Lung (tissue), 12 donors: ENCODE data around the gene RECK. TPM values are rescaled to one million over a fixed set of nuclear protein-coding genes. Genes with fewer than 3 reads are reported as not detected.

Experiments
- ATAC-seq: fragments of 200-7000 bp; cut with Tn5 transposase; one replicate; pipeline ENCODE4 v1.9.1; 2020; ENCODE audit warnings: moderate number of reproducible peaks; ENCODE audit not compliant: insufficient read depth, low FRiP score
- DNase-seq, 3 donors: peaks; one replicate each; pipeline ENCODE4 v3.0.0-alpha.2; 2013 to 2017
- H3K27ac ChIP-seq, 2 donors: one replicate each; pipeline ENCODE4 v1.5.1; 2013; ENCODE audit warnings: mild to moderate bottlenecking in 2 of 2, moderate library complexity in 2 of 2, control low read depth in 1 of 2, inconsistent platforms in 1 of 2, low read depth in 1 of 2, low read length in 1 of 2
- H3K27me3 ChIP-seq, 3 donors: one replicate each; pipeline ENCODE4 v1.5.1; 2013; ENCODE audit warnings: low read length in 2 of 3; ENCODE audit not compliant: control insufficient read depth in 3 of 3, insufficient read depth in 3 of 3
- H3K36me3 ChIP-seq, 4 donors: one replicate each; pipeline ENCODE4 v1.5.1; 2013; ENCODE audit warnings: low read length in 4 of 4, mild to moderate bottlenecking in 1 of 4, moderate library complexity in 1 of 4; ENCODE audit not compliant: control insufficient read depth in 4 of 4, insufficient read depth in 4 of 4
- H3K4me1 ChIP-seq, 5 donors: one replicate each; pipeline ENCODE4 v1.5.1; 2013; ENCODE audit warnings: low read length in 5 of 5, mild to moderate bottlenecking in 2 of 5, moderate library complexity in 1 of 5; ENCODE audit not compliant: control insufficient read depth in 5 of 5, insufficient read depth in 5 of 5
- H3K4me3 ChIP-seq: one replicate; pipeline ENCODE4 v1.5.1; 2013; ENCODE audit warnings: mild to moderate bottlenecking, control low read depth, moderate library complexity
- H3K9ac ChIP-seq, 2 donors: one replicate each; pipeline ENCODE4 v1.5.1; 2013; ENCODE audit warnings: low read length in 2 of 2, control low read depth in 1 of 2; ENCODE audit not compliant: insufficient read depth in 1 of 2
- H3K9me3 ChIP-seq, 4 donors: one replicate each; pipeline ENCODE4 v1.5.1; 2013; ENCODE audit warnings: low read length in 3 of 4, mild to moderate bottlenecking in 1 of 4, moderate library complexity in 1 of 4; ENCODE audit not compliant: control insufficient read depth in 4 of 4, insufficient read depth in 3 of 4
- WGBS, 2 donors: extraction: QIAGEN DNeasy Blood & Tissue Kit; methylation state at CpG; one replicate each; pipeline ENCODE4 v1.1.7; 2013; 5-methylcytosine and 5-hydroxymethylcytosine counted together
- polyA plus RNA-seq, 2 donors: library from polyadenylated mRNA; stranded (reverse); fragments of 200-250 nt; gene quantifications; one replicate each; pipeline ENCODE4 v1.2.1, GENCODE V29; 2013
- total RNA-seq, 2 donors: library from RNA; depleted of rRNA in 1 of 2; stranded (reverse); fragments of >200 nt in 1 of 2; gene quantifications; one replicate each; pipeline ENCODE4 v1.2.1, GENCODE V29; 2014 to 2021
- TF ChIP-seq, protein P1 (sequence below): IDR thresholded peaks from 2 replicates; pipeline ENCODE4 v1.5.1; 2012; ENCODE audit warnings: mild to moderate bottlenecking; ENCODE audit errors: control extremely low read depth, extremely low read depth
- donor health status: control.
- donor health status: control.
- donor health status: Bipolar disorder and iron deficiency.
- donor health status: healthy.
- donor health status: DM: yes; HTN: yes; CAD: no.

The RECK gene
- total and polyA plus RNA-seq, 4 donors, result 4.5 to 19.3 (median 12.0) TPM

DNA sequence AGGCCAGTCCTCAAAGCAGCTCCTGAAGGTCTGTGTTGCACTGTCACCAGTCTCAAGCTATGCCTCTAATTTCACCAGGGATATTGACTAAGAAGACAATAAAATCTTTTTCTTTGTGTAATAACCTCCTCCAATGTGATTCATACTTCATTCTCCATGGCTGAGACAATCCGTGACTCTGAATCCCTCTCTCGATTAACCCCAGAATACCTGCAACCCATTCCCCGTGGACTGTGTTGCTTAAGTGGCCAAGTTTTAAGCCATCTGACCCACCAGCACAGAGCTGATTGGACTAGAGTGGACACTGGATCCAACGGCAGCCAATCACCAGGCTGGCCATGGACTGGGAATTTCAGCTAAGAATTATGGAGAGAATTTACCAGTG, 127.1 kb downstream of the RECK start:
- DNase-seq, result peak in 1 of 3 donors; percentile 20
- peaks cover 0 to 2% (median 0%) of the 10 kb centered on the region in 4 donors for H3K36me3 ChIP-seq
- H3K4me3 ChIP-seq, result no peak overlapping the region
- no peak for ATAC-seq
- H3K9me3 ChIP-seq, result no peaks in the 10 kb centered on the region
- no peaks in the 10 kb centered on the region for H3K27me3 ChIP-seq
- H3K27ac ChIP-seq, result peak overlapping the region in 1 of 2 donors; percentile 22
- H3K9ac ChIP-seq, result peak overlapping the region in 1 of 2 donors; percentile 46
- TF ChIP-seq, protein P1, sequence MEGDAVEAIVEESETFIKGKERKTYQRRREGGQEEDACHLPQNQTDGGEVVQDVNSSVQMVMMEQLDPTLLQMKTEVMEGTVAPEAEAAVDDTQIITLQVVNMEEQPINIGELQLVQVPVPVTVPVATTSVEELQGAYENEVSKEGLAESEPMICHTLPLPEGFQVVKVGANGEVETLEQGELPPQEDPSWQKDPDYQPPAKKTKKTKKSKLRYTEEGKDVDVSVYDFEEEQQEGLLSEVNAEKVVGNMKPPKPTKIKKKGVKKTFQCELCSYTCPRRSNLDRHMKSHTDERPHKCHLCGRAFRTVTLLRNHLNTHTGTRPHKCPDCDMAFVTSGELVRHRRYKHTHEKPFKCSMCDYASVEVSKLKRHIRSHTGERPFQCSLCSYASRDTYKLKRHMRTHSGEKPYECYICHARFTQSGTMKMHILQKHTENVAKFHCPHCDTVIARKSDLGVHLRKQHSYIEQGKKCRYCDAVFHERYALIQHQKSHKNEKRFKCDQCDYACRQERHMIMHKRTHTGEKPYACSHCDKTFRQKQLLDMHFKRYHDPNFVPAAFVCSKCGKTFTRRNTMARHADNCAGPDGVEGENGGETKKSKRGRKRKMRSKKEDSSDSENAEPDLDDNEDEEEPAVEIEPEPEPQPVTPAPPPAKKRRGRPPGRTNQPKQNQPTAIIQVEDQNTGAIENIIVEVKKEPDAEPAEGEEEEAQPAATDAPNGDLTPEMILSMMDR, result no peak
- H3K4me1 ChIP-seq, result peaks cover 0 to 18% (median 9%) of the 10 kb centered on the region in 5 donors
- 82 to 90% methylated on average over 4 of the region's 4 CpGs for WGBS, 2 donors

DNA sequence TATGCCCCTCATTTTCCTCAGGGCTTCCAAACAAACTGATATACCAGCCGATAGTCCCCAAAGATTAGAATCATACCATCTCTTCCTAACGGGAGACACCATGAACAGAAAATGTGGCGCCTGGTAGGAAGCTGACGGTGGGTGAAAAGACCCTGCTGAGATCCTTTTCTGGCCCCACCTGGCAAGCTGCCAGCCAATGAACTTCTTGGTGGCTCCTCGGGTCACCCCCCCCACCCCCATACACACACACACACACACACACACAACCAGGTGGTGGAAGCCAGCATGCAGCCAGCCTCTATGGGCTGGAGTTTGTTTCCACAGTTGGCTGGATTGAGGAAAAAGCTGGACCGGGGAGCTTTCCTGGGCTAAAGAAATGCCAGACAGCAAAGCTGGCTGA, 127.7 kb downstream of the RECK start:
- peaks cover 0 to 18% (median 9%) of the 10 kb centered on the region in 5 donors for H3K4me1 ChIP-seq
- H3K27me3 ChIP-seq, result no peaks in the 10 kb centered on the region
- TF ChIP-seq, protein P1, result no peak
- peaks cover 0 to 2% (median 0%) of the 10 kb centered on the region in 4 donors for H3K36me3 ChIP-seq
- ATAC-seq (no peak), DNase-seq (peak in 1 of 3 donors; percentile 23)
- no peak overlapping the region for H3K4me3 ChIP-seq
- H3K9ac ChIP-seq, result no peak overlapping the region
- H3K27ac ChIP-seq, result no peak overlapping the region
- no peaks in the 10 kb centered on the region for H3K9me3 ChIP-seq
- WGBS, 2 donors, result 79 to 83% methylated on average over 6 of the region's 6 CpGs

DNA sequence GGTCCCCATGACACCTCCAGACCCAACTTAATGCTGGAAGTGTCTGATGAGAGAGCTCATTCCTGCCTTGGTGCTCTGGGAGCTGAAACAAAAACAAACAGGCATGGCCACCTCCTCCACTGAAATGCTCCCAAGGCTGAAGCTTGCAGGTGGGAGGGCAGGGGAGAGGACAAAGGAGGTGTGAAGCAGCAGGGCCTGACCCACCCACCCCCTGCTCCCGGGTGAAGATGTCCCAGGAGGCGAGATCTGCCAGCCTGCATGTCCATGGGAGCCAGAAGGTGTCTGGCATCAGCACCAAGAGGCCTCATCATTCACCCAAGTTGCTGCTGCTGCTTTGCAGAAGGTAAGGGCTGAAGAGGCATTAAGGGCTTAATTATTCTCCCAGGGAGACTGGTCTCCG, 128.3 kb downstream of the RECK start:
- DNase-seq (no peak), ATAC-seq (no peak)
- 88% methylated on average over 3 of the region's 3 CpGs for WGBS, 2 donors
- Histone ChIP-seq H3K9me3 (no peaks in the 10 kb centered on the region), H3K4me1 (peaks cover 0 to 18% (median 9%) of the 10 kb centered on the region in 5 donors), H3K4me3 (no peak overlapping the region), H3K27ac (peak overlapping the region in 1 of 2 donors; percentile 24), H3K27me3 (no peaks in the 10 kb centered on the region), H3K36me3 (peaks cover 0 to 2% (median 0%) of the 10 kb centered on the region in 4 donors), H3K9ac (no peak overlapping the region)
- TF ChIP-seq, protein P1, result no peak

DNA sequence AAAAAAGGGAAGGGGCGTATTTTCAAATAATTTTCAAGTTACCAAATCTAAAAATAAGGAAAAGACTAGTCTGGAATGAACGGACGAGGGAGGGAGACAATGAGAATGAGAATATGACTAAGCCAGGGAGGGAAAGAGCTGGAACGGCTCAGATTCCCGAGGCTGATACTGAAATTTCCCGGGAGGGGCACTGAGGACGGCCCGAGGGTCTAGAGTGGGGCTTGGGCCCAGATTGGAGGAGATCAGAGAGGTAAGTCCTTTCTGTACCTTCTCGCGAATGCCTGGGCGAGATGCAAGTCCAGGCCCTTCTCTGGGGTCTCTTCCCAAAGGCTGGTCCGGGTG, 129.1 kb downstream of the RECK start:
- TF ChIP-seq, protein P1, result no peak
- 57 to 64% methylated on average over 12 of the region's 12 CpGs for WGBS, 2 donors
- H3K4me1 ChIP-seq, result peaks cover 0 to 18% (median 9%) of the 10 kb centered on the region in 5 donors
- H3K27ac ChIP-seq, result peak overlapping the region in 1 of 2 donors; percentile 20
- no peak overlapping the region for H3K9ac ChIP-seq
- peaks cover 0 to 2% (median 0%) of the 10 kb centered on the region in 4 donors for H3K36me3 ChIP-seq
- DNase-seq, result peak in 1 of 3 donors; percentile 17
- no peak overlapping the region for H3K4me3 ChIP-seq
- ATAC-seq, result peak; percentile 25
- no peaks in the 10 kb centered on the region for H3K27me3 ChIP-seq
- H3K9me3 ChIP-seq, result no peaks in the 10 kb centered on the region
